HG03521 (cell line): ENCODE data around the gene BDP1.
"Not testable (repeated sequence)": the region's sequence is repeated elsewhere in the genome, so short reads cannot be mapped to it uniquely, and the experiment has no call there.

Experiments used
- ATAC-seq: cut with Tn5 transposase; IDR thresholded peaks from one replicate; pipeline ENCODE4 v1.9.1; 2021; ENCODE audit warnings: mild to moderate bottlenecking, moderate library complexity; ENCODE audit not compliant: unreplicated experiment

The BDP1 gene

DNA sequence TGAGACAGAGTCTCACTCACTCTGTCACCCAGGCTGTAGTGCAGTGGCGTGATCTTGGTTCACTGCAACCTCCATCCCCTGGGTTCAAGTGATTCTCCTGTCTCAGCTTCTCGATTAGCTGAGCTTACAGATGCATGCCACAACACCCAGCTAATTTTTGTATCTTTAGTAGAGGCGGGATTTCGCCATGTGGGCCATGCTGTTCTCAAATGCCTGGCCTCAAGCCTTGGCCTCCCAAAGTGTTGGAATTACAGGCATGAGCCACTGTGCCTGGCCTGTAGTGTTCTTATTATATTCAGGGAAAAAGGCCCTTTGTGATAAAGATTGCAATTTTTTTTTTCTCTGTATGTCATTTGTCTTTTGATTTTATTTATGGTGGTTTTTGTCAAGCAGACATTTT is 107.7 kb downstream of the BDP1 start:
- no peak for ATAC-seq

GRCh38 chr5:71564895-71565294 is 109.4 kb downstream of the BDP1 start:
- no peak for ATAC-seq

GRCh38 chr5:71569748-71570509 is 114.5 kb downstream of the BDP1 start:
- no peak for ATAC-seq

DNA sequence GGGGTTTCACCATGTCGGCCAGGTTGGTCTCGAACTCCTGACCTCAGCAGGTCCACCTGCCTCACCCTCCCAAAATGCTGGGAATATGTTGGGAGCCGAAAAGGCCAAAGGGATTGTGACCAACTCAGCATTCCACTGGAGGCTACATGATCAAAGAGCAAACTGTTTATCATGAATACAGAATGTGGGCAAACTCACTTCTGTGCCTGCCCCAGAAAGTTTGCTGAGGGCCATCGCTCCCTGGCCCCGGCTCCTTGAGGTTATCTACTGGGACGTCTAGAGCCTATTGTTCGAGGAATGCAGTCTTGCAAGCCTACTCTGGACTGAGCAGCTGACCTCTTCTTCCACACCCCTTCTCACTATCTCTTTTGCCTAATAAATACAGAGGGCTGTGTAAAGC is 116.4 kb downstream of the BDP1 start:
- not testable (repeated sequence) for ATAC-seq

- no peak for ATAC-seq
Observed at GRCh38 chr5:71573591-71573990, 118.1 kb downstream of the BDP1 start.

DNA sequence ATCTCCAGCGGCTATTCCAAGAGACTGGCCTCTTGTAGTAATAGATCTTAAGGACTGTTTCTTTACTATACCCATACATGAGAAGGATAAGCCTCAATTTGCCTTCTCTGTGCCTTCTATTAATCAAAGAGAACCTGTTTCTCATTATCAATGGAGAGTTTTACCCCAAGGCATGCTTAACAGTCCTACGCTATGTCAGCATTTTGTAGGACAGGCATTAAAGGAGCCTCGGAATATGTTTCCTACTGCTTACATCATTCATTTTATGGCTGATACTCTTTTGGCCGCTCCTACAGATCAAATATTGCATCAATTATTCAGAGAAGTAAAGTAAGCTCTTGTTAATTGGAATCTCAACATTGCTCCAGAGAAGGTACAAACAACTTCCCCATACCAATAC is 120.1 kb downstream of the BDP1 start:
- ATAC-seq, result not testable (repeated sequence)

GRCh38 chr5:71576241-71576640 is 120.8 kb downstream of the BDP1 start:
- ATAC-seq, result no peak

GRCh38 chr5:71577839-71578238 is 122.4 kb downstream of the BDP1 start:
- ATAC-seq, result not testable (repeated sequence)

DNA sequence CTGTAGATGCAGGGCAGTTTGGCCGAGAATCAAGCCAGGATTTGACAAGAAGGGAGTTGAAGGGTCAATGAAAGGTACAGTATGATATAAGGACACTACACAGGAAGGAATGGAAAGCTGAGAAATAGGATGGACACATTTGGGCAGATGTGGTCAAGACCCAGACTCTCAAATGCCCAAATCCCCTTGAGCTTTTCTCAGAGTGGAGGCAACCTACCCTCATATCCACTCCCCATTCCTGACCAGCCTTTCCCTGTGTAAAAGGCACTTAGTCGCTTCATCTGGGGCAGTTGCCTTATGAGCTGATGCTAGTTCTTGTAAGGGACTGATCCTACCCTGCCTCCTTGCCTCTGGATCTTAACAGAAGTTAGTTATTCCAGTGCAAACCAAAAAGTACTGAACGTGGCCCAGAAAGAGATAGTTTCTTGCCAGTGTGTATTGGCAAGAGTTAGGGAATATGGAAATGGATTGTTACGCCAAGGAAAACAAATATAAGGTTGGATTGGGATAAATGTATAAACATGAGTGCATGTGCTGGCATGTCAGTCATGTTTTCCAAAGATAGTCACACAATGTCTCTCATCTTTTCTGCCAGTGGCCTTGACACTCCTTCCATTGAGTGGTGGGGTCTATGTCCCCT is 127.6 kb downstream of the BDP1 start:
- no peak for ATAC-seq

DNA sequence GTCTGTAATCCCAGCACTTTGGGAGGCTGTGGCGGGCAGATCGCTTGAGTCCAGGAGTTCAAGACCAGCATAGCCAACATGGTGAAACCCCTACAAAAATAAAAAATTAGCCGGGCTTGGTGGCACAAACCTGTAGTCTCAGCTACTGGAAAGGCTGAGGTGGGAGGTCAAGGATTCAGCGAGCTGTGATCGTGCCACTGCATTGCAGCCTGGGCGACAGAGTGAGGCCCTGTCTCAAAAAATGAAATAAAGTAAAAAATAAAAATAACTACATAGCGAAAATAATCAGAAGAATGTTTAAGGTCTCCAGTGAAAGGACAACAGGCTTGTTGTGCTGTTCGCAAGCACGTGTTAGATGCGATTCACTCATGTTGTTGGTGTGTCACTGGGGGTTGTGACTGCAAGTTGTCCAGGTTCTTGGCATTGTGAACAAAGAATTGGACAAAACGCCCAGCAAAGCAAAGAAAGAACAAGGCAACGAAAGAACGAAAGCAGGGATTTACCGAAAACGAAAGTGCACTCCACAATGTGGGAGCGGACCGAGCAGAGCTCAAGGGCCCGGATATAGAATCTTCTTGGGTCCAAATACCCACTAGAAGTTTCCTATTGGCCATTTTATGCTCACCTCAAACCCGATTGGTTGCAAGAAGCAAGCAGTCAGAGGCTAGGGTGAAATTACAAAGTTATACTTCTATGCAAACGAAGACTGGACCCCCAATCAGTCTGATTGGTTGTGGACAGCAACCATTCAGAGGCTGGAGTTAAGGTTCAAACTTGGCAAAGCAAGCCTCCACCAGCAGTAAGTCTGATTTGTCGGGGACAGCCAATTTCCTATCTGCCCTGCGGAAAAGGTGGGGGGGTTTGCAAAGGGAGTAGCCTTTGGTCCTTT is 130.8 kb downstream of the BDP1 start:
- ATAC-seq, result no peak

GRCh38 chr5:71586941-71587765 is 131.7 kb downstream of the BDP1 start, which contains the start of gene MCCC2:
Gene MCCC2, plus strand, starts transcription at chr5:71587340. Its CDS starts 86 bp downstream, at chr5:71587426.
- peak; percentile 98 for ATAC-seq

DNA sequence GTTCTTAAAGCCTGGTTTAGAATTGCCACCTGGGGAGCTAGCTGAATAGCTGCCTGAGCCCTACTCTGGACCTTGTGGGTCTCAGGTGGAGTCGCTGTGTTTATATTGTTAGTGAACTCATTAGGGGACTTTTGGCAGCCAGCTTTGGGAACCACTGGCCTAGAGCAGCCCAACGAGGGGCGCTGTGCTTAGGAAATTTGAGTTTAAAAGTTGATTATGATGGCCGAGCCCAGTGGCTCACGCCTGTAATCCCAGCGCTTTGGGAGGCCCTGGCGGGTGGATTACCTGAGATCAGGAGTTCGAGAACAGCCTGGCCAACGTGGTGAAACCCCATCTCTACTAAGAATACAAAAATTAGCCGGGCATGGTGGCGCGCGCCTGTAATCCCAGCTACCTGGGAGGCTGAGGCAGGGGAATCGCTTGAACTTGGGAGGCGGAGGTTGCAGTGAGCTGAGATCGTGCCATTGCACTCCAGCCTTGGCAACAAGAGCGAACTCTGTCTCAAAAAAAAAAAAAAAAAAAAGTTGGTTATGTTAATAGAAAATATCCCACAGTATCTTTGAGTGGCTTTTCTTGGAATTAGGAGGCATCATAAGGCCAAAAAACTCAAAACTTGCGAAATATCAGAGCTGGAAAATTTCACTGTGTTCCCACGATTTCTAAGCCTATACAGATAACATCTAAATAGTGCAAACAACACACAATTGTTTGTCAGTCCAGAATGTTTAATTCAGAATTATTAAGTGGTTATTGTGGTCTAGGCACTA is 132.5 kb downstream of the BDP1 start:
- ATAC-seq, result peak; percentile 1

GRCh38 chr5:71588533-71588885 is 133.1 kb downstream of the BDP1 start:
- ATAC-seq, result no peak

GRCh38 chr5:71589903-71590302 is 134.5 kb downstream of the BDP1 start:
- ATAC-seq, result no peak

GRCh38 chr5:71591100-71591499 is 135.6 kb downstream of the BDP1 start:
- ATAC-seq, result no peak

- ATAC-seq, result no peak
Observed at GRCh38 chr5:71596169-71596568, 140.7 kb downstream of the BDP1 start.

DNA sequence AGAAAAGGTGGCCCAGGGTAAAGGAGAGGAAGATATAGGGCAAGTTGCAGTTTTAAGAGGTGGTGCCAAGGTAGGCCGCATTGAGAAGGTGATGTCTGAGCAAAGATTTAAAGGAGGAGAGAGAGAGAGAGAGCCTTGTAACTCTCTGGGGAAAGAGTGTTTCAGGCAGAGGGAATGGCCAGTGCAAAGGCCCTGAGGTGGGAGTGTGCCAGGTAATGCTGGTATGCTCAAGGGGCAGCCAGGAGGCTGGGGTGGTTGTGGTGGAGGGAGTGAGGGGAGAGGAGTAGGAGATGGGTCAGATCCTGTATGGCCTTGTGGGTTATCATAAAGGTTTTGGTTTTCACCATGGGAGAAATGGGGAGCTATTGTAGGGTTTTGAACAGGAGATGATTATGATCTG is 141.6 kb downstream of the BDP1 start:
- no peak for ATAC-seq

DNA sequence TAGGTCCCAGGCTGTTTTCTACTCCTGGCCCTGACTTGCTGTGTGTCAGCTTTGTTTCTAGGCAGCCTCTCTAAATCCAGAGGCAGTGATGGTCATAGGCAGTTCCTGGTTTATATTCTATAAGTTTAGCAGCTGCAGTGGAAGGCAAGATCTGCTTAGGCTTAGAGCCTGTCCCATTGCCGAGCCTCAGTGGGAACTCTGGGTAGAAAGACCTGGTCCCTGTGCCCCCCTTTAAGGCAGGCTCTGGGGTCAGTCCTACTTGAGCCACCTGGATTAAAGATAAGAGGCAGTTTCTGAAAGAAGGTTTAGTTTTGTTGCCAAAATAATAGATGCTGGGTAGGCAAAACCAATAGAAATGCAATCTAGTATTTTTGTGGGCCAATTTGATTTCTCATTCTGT is 145.3 kb downstream of the BDP1 start:
- ATAC-seq, result no peak

DNA sequence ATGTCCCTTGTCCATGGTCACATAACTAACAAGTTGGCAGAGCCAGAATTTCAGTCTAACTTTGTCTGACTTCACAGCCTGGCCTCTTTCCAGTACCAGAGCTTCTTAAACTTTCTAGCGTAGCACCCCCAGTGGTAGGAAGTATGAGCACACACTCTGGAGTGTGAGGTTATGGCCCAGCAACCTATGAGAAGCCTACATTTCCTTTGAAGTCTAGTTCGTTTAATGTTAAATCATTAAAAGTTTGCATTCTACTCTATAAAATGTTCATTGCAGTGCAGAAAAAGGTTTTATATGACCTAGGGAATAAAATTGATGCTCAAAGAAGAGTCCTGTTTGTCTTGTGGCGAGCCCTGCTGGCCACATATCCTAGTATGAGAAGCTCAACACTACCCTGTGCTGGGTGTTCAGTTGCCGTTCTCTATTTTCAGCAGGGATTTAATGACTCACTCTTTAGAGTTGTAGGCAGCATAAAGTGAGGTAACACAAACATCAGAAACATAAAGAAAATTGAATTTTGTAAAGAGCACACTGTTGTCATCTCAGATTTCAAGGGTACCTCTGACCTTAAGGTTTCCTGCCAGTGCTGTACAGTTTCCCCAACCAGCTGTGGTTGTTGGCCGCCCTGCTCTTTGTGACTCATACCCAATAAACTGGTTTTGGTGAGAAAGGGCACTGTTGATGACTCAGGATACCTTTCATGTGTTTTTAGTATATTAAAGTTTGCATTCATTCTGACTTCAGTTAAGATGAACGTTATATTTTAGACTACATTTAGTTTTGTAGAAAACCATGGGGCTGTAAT is 146.0 kb downstream of the BDP1 start:
- peak; percentile 87 for ATAC-seq
